Measurements from ENCODE around the gene MYL6. TPM values are rescaled to one million over a fixed set of nuclear protein-coding genes. Genes with fewer than 3 reads are reported as not detected.

Gene MYL6
- total and polyA plus RNA-seq, 9 of the 15 experiments (the other 6 are each of a cell fraction or from before 2014, with no cell fraction given), result 557 to 1,664 (median 958) TPM

GRCh38 chr12:56158029-56158925, at the start of gene MYL6 (continued):
- TF ChIP-seq ZBTB7A (IDR thresholded peaks at IDR 0.05; ENCODE audit: borderline replicate concordance, control insufficient read depth, low read depth, low read length), result peak; percentile 83
- TF ChIP-seq COPS2 (conservative IDR thresholded peaks at IDR 0.05), result no peak
- TF ChIP-seq U2AF1 (optimal IDR thresholded peaks at IDR 0.05; ENCODE audit: low read depth, low read length), result no peak
- 0 out of 2 replicates have a peak, but pooled peaks have one; percentile 40 for TF ChIP-seq SMARCC2 (IDR thresholded peaks at IDR 0.05; ENCODE audit: low read depth)
- peak; percentile 76 for TF ChIP-seq ZNF311 (CRISPR knock-in tag; IDR thresholded peaks at IDR 0.05)
- no peak for TF ChIP-seq ZNF512 (tag; IDR thresholded peaks at IDR 0.05)
- TF ChIP-seq BACH1 (tag; IDR thresholded peaks at IDR 0.05), result no peak
- peak; percentile 81 for TF ChIP-seq GABPB1 (CRISPR knock-in tag; IDR thresholded peaks at IDR 0.05)
- TF ChIP-seq ZNF707 (CRISPR knock-in tag; conservative IDR thresholded peaks at IDR 0.05), result peak; percentile 63
- no peak for TF ChIP-seq ZBTB1 (CRISPR knock-in tag; IDR thresholded peaks at IDR 0.05; ENCODE audit: borderline replicate concordance, low read depth)
- no peak for TF ChIP-seq UBTF (IDR thresholded peaks at IDR 0.05; ENCODE audit: borderline replicate concordance in 1 of 2, low read depth in 2 of 2, low read length in 2 of 2)
- peak; percentile 100 for TF ChIP-seq JUN (IDR thresholded peaks at IDR 0.05; ENCODE audit: borderline replicate concordance, low read depth, low read length)
- peak; percentile 94; the same call in 1 of the 2 replicates for TF ChIP-seq JUN (CRISPR knock-in tag; IDR thresholded peaks at IDR 0.05; ENCODE audit: borderline replicate concordance)
- 0 out of 2 replicates have a peak, but pooled peaks have one; percentile 30 for TF ChIP-seq RNF219 (CRISPR knock-in tag; IDR thresholded peaks at IDR 0.05)
- TF ChIP-seq KAT7 (CRISPR knock-in tag; IDR thresholded peaks at IDR 0.05; ENCODE audit: borderline replicate concordance), result no peak

Data from K562 (cell line).